ENCODE data around the gene MRPL3.
"Not testable (repeated sequence)": the region's sequence is repeated elsewhere in the genome, so short reads cannot be mapped to it uniquely, and the experiment has no call there.

Gene MRPL3

DNA sequence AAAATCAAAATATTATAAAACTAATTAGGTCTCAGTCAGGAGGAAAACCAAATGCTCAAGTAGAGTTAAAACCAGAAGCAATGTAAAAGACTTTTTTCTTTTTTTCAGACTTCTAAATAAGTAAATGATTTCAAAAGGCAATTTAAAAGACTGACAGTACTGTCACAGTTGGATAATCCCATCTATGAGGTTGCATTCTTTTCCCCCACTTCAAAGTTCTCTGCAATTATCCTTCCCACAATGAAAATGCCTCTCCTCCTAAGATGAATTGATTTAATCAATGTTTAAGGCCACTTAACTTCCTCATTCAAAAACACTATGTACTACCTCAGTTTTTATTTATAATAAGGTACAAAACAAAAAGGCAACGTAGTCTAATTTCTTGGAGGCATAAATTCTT lies 8.1 kb downstream of the MRPL3 start:
- no peak for DNase-seq (ENCODE audit: low read depth)

- no peak for DNase-seq (ENCODE audit: low read depth)
Measured at GRCh38 chr3:131491775-131492174, 11.0 kb downstream of the MRPL3 start.

GRCh38 chr3:131491084-131491483 lies 11.7 kb downstream of the MRPL3 start:
- DNase-seq (ENCODE audit: low read depth), result no peak

DNA sequence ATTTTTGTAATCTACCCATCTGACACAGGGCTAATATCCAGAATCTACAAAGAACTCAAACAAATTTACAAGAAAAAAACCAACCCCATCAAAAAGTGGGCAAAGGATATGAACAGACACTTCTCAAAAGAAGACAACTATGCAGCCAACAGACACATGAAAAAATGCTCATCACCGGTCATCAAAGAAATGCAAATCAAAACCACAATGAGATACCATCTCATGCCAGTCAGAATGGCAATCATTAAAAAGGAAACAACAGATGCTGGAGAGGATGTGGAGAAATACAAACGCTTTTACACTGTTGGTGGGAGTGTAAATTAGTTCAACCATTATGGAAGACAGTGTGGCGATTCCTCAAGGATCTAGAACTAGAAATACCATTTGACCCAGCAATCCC lies 16.2 kb downstream of the MRPL3 start:
- DNase-seq (ENCODE audit: low read depth), result not testable (repeated sequence)

GRCh38 chr3:131485119-131485518 lies 17.7 kb downstream of the MRPL3 start:
- no peak for DNase-seq (ENCODE audit: low read depth)

DNA sequence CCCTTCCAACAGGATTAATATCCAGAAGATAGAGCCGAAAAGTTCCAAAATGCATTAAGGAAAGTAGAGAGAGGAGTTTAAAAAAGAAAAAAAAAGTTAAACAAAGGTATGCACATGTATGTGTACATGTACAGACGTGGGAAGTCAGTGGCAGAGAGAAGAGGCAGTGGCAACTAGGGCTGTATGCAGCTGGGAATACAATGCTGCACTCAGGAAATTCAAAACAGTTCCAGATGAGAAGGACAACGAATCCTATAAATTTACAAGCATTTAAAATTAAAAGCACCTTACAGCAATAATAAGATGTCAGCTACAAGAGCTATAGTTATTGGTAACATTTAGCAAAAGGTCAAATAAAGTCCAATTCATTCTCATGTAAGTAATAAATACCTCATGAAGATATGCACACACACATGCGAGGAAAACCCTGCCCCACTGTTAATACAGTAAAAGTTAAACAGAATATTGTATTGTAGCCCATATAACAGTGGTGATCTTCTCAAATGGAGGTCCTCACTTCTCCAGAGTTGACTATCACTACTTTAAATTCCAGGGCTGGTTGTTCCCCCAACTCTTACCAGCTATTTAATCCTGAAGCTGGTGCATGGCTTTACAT lies 18.2 kb downstream of the MRPL3 start:
- DNase-seq (ENCODE audit: low read depth), result no peak

DNA sequence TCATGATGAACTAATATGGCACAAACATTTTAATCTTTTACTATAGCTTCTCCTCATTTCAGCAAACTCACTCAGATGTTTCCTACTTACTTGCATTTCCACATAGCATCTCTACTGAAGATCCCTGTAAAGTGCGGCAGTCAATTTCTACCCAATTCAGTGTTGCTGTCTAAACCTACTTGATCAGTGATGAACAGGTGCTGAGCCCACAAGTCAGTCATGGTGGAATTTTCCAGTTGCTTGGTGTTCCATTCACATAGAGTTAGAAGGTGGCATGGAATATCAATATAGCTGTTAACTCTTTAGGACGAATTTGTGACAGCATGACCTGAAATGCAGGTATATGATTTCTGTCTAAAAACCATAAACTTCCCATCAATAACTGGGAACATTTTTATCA lies 22.7 kb downstream of the MRPL3 start:
- no peak for DNase-seq (ENCODE audit: low read depth)

DNA sequence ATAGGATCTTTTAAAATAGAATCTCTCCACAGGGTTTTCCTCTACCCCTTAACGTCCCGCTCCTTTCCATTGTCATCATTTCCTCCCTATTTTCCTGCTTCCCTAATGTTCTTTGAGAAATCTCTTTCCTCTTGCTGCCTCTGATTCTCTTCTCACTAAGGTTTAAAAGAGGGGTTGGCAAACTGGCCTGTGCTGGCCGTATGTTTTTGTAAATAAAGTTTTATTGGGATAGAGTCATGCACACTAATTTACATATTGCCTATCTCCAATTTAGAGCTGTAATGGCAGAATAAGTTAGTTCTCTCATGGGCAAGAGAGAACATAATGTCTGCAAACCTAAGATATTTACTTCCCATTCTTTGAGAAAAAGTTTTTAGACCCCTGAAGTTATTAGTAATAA lies 25.0 kb downstream of the MRPL3 start:
- DNase-seq (ENCODE audit: low read depth), result no peak

DNA sequence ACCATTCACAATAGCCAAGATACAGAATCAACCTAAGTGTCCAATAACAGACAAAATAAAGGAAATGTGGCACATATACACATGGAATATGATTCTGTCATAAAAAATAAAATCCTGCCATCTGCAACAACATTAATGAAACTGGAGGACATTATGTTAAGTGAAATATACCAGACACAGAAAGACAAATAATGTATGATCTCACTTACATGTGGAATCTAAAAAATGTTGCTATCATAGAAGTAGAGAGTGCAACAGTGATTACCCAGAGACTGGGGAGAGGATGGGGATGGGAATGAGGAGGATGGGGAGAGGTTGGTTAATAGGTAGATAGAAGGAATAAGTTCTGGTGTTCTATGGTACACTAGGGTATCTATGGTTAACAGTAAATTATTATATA lies 28.7 kb downstream of the MRPL3 start:
- no peak for DNase-seq (ENCODE audit: low read depth)

DNA sequence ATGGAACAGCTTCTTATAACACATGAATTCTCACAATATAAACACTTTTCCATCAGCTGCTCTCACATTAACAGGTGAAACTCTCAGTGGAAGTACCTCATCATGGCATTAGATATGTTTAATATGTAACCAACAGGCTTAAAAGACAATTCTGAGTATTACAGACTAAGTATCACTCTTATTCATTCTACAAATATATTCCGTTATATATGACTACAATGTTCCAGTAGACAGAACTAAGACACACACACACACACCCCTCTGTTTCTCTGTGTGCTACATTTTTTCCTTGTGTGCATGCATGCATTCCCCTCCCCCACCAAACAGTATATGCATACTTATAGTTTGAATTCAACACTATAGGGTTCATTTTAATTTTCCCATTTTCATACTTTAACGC lies 32.4 kb downstream of the MRPL3 start:
- no peak for DNase-seq (ENCODE audit: low read depth)

DNA sequence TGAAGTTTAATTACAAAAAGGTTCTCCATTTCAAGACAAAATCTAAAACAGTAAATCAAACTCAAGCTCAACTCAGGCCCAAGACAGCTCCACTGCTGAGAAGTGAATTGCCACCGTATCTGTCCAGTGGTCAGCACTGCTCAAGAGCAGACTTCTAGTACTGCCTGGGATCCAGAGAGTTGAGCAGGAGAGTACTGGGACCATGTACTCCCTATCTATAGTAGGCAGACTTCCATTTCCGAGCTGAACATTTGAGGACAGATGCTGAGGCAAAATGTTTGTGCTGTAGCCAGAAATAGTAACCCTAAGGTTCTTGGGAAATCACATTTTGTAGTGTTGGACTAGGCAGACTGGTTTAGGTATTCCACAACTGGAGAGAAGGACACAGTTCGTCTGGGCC lies 44.1 kb downstream of the MRPL3 start:
- DNase-seq (ENCODE audit: low read depth), result no peak

GRCh38 chr3:131457220-131457619 lies 45.6 kb downstream of the MRPL3 start:
- DNase-seq (ENCODE audit: low read depth), result no peak

DNA sequence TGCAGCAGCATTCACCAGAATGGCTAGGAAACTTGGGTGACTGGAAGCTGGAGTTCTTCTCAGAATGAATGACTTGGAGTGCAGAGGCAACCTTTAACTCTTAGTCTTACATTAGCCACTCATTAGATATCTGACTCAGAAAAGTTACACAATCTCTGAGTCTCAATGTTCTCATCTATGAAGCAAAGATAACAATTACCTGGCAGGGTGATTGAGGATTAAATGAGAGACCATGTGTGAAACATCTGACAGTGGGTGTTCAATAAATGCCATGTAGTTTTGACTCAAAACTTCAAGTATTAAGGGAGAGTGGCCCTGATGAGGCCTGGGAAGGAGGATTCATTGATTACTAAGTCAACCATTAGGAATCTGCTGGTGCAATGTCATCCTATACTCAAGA lies 48.3 kb downstream of the MRPL3 start:
- DNase-seq (ENCODE audit: low read depth), result no peak

DNA sequence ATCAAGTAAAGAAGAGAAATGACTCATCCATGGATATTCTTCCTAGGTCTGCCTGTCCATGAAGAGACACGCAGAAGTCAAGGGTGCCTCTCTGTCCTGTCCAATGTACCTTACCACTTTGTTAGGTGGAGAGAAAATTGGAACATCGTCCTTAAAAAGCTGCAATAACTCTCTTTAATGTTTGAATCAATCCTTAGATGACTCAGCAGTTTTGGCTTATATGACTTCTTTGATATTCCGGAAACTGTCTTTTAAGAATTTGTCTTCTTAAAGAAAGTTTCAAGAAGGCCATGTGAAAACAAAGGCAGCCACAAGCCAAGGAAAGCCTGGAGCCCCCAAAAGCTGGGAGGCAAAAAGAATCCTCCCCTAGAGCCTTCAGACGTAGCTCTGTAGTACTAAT lies 49.2 kb downstream of the MRPL3 start:
- no peak for DNase-seq (ENCODE audit: low read depth)

DNA sequence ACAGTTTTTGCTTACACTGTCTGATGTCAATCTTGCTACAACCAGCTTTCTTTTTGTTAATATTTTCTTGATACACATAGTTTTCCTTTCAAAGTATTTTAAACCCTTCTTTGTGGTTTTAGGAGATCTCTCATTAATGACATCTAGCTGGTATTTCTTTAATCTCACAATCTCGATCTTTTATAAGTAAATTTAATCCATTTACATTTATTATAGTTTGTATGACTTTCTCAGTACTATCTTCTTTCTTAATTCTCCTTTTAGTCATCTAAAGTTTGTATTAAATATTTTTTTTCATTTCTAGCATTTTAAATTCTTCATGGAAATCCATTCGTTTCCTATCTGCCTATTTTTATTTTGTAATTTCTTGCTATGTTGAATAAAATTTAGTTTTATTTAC lies 55.4 kb downstream of the MRPL3 start:
- DNase-seq (ENCODE audit: low read depth), result no peak

DNA sequence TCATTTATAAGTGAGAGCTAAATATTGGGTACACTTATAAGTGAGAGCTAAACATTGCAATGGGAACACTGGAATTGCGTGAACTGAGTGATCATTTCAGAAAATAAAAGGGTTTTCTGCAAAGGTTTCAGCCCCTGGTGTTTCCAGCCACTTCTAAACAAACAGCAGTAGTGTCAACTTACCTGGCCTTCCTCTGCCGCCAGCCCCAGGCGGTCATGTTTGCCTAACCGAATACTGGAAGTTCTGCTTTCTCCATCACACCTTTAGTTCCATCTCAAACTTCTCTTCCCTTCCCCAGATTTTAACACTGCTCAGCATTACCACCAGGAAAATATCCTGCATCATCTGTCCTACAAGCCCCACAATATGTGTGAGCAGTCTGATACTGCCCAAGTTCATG lies 58.6 kb downstream of the MRPL3 start:
- no peak for DNase-seq (ENCODE audit: low read depth)

GRCh38 chr3:131439084-131439483 lies 63.7 kb downstream of the MRPL3 start:
- no peak for DNase-seq (ENCODE audit: low read depth)

DNA sequence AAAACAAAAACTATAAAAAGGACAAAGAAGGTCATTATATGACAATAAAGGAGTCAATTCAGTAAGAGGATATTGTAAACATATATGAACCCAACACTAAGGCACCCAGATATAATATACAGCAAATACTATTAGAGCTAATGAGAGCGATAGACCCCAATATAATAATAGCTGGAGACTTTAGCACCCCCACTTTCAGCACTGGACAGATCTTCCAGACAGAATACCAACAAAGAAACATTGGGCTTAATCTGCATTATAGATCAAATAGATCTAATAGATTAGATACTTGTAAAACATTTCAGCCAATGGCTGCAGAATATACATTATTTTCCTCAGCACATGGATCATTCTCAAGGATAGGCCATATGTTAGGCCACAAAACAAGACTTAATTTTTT lies 67.8 kb downstream of the MRPL3 start:
- no peak for DNase-seq (ENCODE audit: low read depth)

DNA sequence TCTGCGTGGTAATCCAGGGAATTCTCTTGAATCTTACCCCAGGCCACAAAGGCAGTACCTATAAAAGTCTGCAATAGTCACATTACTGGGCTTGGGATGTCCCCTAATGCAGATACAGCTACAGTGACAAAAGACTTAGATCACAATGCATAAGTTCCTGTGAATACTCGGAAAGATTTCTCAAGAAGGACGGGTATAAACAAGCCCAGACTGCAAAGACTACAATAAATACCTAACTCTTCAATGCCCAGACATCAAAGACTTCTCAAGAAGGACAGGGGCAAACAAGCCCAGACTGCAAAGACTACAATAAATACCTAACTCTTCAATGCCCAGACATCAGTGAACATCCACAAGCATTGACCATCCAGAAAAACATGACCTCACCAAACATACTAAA lies 70.3 kb downstream of the MRPL3 start:
- no peak for DNase-seq (ENCODE audit: low read depth)

GRCh38 chr3:131431754-131432153 lies 71.0 kb downstream of the MRPL3 start:
- DNase-seq (ENCODE audit: low read depth), result no peak

- no peak for DNase-seq (ENCODE audit: low read depth)
Measured at GRCh38 chr3:131427226-131427625, 75.5 kb downstream of the MRPL3 start.

DNA sequence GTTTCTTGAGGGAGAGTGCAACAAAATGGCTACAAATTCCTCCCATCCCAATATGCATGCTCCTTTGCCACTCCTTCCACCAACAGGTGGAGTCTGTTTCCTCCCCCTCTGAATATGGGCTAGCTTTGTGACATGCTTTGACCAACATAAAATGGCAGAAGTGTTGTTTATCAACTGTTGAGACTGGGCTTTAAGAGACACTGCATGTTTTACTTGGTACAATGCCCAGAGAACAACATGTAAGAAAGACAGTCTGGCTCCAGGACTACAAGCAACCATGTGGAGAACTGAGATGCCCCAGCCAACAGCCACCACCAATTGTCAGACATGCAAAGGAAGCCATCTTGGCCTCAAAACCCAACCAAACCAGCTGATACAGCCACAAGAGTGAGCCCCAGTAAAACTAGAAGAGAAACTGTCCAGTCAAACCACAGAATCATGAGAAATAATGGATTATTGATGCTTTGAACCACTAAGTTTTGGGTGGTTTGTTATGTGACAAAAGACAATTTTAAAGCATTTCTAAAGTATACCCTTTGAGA lies 80.7 kb downstream of the MRPL3 start:
- no peak for DNase-seq (ENCODE audit: low read depth)

DNA sequence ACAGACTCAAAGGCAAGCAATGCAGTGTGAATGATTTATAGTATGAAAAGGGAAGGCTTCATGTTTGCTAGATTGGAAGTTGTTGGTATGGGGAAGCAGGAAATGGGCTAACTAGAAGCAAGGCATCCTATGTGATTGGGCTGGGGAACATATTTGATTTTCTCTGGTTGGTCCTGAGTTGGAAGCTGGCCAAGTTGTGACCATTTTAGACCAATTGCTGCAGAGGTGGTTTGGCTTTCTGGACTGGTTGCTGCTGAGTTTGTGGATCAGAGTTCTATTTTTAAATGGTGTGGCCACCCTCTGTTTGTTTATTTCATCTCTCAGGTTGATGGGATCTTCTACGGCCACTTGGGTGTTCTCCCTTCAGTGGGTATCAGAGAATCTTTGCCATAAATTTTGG lies 81.5 kb downstream of the MRPL3 start:
- no peak for DNase-seq (ENCODE audit: low read depth)

DNA sequence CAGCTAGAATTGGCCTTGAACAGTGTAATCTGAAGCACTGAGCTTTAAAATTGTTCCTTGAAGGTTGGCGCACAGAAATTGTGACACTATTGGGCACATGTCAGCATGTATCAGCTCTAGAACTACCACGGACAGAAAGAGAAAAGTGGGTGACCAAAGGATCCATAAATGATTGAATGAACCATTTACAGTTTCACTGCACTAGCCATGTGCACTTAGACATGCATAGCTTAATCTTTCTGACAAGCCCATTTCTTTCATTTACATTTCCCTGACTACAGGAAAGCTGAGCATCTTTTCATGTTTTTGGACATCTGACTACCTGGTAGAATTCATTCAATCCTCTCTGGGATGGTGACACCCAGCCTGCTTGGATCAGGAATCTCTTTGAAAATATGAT lies 85.0 kb downstream of the MRPL3 start:
- no peak for DNase-seq (ENCODE audit: low read depth)
